ENCODE data around the gene HOXA3. TPM values are rescaled to one million over a fixed set of nuclear protein-coding genes. Genes with fewer than 3 reads are reported as not detected.

The HOXA3 gene
- total and polyA plus RNA-seq, 5 donors from 2014 or later, result 0.13 TPM; not detected in 4

GRCh38 chr7:27191833-27192545 is 39.6 kb upstream of the HOXA3 start:
- H3K27me3 ChIP-seq (ENCODE audit: control insufficient read depth, insufficient read depth, low read length), result peaks cover 73% of the 10 kb centered on the region
- peaks cover 95% of the 10 kb centered on the region for H3K27me3 Mint-ChIP-seq
- no peak overlapping the region for H3K27ac ChIP-seq (ENCODE audit: insufficient read depth, low read length, poor library complexity, severe bottlenecking)
- no peak overlapping the region for H3K4me3 ChIP-seq (ENCODE audit: low read depth, low read length)
- peak overlapping the region; percentile 70 to 80 (median 75) for H3K4me3 Mint-ChIP-seq
- H3K36me3 Mint-ChIP-seq, result no peaks in the 10 kb centered on the region
- H3K27ac Mint-ChIP-seq, result no peak overlapping the region
- peaks cover 40% of the 10 kb centered on the region for H3K4me1 ChIP-seq (ENCODE audit: control insufficient read depth, insufficient read depth, low read length, poor library complexity, severe bottlenecking)
- H3K4me1 Mint-ChIP-seq, result peaks cover 9 to 56% (median 21%) of the 10 kb centered on the region in 4 donors
- DNase-seq (no peak), ATAC-seq (ENCODE audit: low read depth in 2 of 2) (no peak)
- peaks cover 0 to 3% of the 10 kb centered on the region in 2 experiments for H3K9me3 ChIP-seq (ENCODE audit: control insufficient read depth in 2 of 2, low read length in 2 of 2)
- peaks cover 0 to 6% (median 0%) of the 10 kb centered on the region in 7 donors for H3K9me3 Mint-ChIP-seq
- H3K36me3 ChIP-seq (ENCODE audit: control insufficient read depth, insufficient read depth, low read length), result no peaks in the 10 kb centered on the region

GRCh38 chr7:27191161-27191731 is 38.9 kb upstream of the HOXA3 start:
- Mint-ChIP-seq H3K27ac (no peak overlapping the region), H3K27me3 (peaks cover 95% of the 10 kb centered on the region), H3K4me1 (peaks cover 12 to 62% (median 25%) of the 10 kb centered on the region in 4 donors), H3K36me3 (no peaks in the 10 kb centered on the region), H3K9me3 (peaks cover 0 to 9% (median 0%) of the 10 kb centered on the region in 7 donors), H3K4me3 (peak overlapping the region in 3 of 4 donors; percentile 6 to 80 (median 68))
- H3K4me3 ChIP-seq (ENCODE audit: low read depth, low read length), result no peak overlapping the region
- ATAC-seq (ENCODE audit: low read depth in 2 of 2) (no peak), DNase-seq (no peak)
- no peaks in the 10 kb centered on the region for H3K36me3 ChIP-seq (ENCODE audit: control insufficient read depth, insufficient read depth, low read length)
- H3K4me1 ChIP-seq (ENCODE audit: control insufficient read depth, insufficient read depth, low read length, poor library complexity, severe bottlenecking), result peaks cover 41% of the 10 kb centered on the region
- peaks cover 0 to 3% of the 10 kb centered on the region in 2 experiments for H3K9me3 ChIP-seq (ENCODE audit: control insufficient read depth in 2 of 2, low read length in 2 of 2)
- H3K27ac ChIP-seq (ENCODE audit: insufficient read depth, low read length, poor library complexity, severe bottlenecking), result no peak overlapping the region
- H3K27me3 ChIP-seq (ENCODE audit: control insufficient read depth, insufficient read depth, low read length), result peaks cover 73% of the 10 kb centered on the region

- peaks cover 52% of the 10 kb centered on the region for H3K4me1 ChIP-seq (ENCODE audit: control insufficient read depth, insufficient read depth, low read length, poor library complexity, severe bottlenecking)
- ATAC-seq (ENCODE audit: low read depth in 2 of 2) (no peak), DNase-seq (no peak)
- peaks cover 0 to 13% (median 0%) of the 10 kb centered on the region in 7 donors for H3K9me3 Mint-ChIP-seq
- peaks cover 70% of the 10 kb centered on the region for H3K27me3 ChIP-seq (ENCODE audit: control insufficient read depth, insufficient read depth, low read length)
- peak overlapping the region in 3 of 4 donors; percentile 11 to 69 (median 38) for H3K4me3 Mint-ChIP-seq
- H3K4me3 ChIP-seq (ENCODE audit: low read depth, low read length), result no peak overlapping the region
- H3K36me3 ChIP-seq (ENCODE audit: control insufficient read depth, insufficient read depth, low read length), result no peaks in the 10 kb centered on the region
- H3K36me3 Mint-ChIP-seq, result no peaks in the 10 kb centered on the region
- peaks cover 95% of the 10 kb centered on the region for H3K27me3 Mint-ChIP-seq
- peaks cover 15 to 73% (median 34%) of the 10 kb centered on the region in 4 donors for H3K4me1 Mint-ChIP-seq
- no peak overlapping the region for H3K27ac ChIP-seq (ENCODE audit: insufficient read depth, low read length, poor library complexity, severe bottlenecking)
- H3K27ac Mint-ChIP-seq, result peak overlapping the region; percentile 48 to 88 (median 78)
- peaks cover 3 to 7% of the 10 kb centered on the region in 2 experiments for H3K9me3 ChIP-seq (ENCODE audit: control insufficient read depth in 2 of 2, low read length in 2 of 2)
Measured at GRCh38 chr7:27189997-27190748, 37.8 kb upstream of the HOXA3 start.

GRCh38 chr7:27189295-27189996 is 37.1 kb upstream of the HOXA3 start:
- DNase-seq, result no peak
- H3K27me3 ChIP-seq (ENCODE audit: control insufficient read depth, insufficient read depth, low read length), result peaks cover 68% of the 10 kb centered on the region
- Mint-ChIP-seq H3K4me3 (peak overlapping the region in 1 of 4 donors; percentile 69), H3K4me1 (peaks cover 19 to 79% (median 41%) of the 10 kb centered on the region in 4 donors), H3K9me3 (peaks cover 0 to 17% (median 0%) of the 10 kb centered on the region in 7 donors), H3K27ac (peak overlapping the region in 2 of 3 donors; percentile 48 to 78), H3K27me3 (peaks cover 95% of the 10 kb centered on the region), H3K36me3 (no peaks in the 10 kb centered on the region)
- no peak overlapping the region for H3K4me3 ChIP-seq (ENCODE audit: low read depth, low read length)
- H3K36me3 ChIP-seq (ENCODE audit: control insufficient read depth, insufficient read depth, low read length), result no peaks in the 10 kb centered on the region
- no peak overlapping the region for H3K27ac ChIP-seq (ENCODE audit: insufficient read depth, low read length, poor library complexity, severe bottlenecking)
- H3K9me3 ChIP-seq (ENCODE audit: control insufficient read depth in 2 of 2, low read length in 2 of 2), result peaks cover 3 to 7% of the 10 kb centered on the region in 2 experiments
- ATAC-seq (ENCODE audit: low read depth in 2 of 2), result no peak
- H3K4me1 ChIP-seq (ENCODE audit: control insufficient read depth, insufficient read depth, low read length, poor library complexity, severe bottlenecking), result peaks cover 59% of the 10 kb centered on the region

GRCh38 chr7:27188386-27189294 is 36.3 kb upstream of the HOXA3 start:
- Histone ChIP-seq H3K36me3 (ENCODE audit: control insufficient read depth, insufficient read depth, low read length) (no peaks in the 10 kb centered on the region), H3K27ac (ENCODE audit: insufficient read depth, low read length, poor library complexity, severe bottlenecking) (no peak overlapping the region), H3K4me3 (ENCODE audit: low read depth, low read length) (no peak overlapping the region), H3K9me3 (ENCODE audit: control insufficient read depth in 2 of 2, low read length in 2 of 2) (peaks cover 3 to 7% of the 10 kb centered on the region in 2 experiments), H3K4me1 (ENCODE audit: control insufficient read depth, insufficient read depth, low read length, poor library complexity, severe bottlenecking) (peaks cover 67% of the 10 kb centered on the region), H3K27me3 (ENCODE audit: control insufficient read depth, insufficient read depth, low read length) (peaks cover 63% of the 10 kb centered on the region)
- peaks cover 18 to 83% (median 44%) of the 10 kb centered on the region in 4 donors for H3K4me1 Mint-ChIP-seq
- DNase-seq (peak in 1 of 3 donors; percentile 69), ATAC-seq (ENCODE audit: low read depth in 2 of 2) (peak; percentile 32 to 53)
- H3K9me3 Mint-ChIP-seq, result peaks cover 0 to 15% (median 0%) of the 10 kb centered on the region in 7 donors
- no peaks in the 10 kb centered on the region for H3K36me3 Mint-ChIP-seq
- H3K27ac Mint-ChIP-seq, result peak overlapping the region in 2 of 3 donors; percentile 38 to 75
- H3K4me3 Mint-ChIP-seq, result peak overlapping the region; percentile 76 to 93 (median 82)
- H3K27me3 Mint-ChIP-seq, result peaks cover 95% of the 10 kb centered on the region

GRCh38 chr7:27187475-27188385 is 35.3 kb upstream of the HOXA3 start:
- Histone ChIP-seq H3K4me3 (ENCODE audit: low read depth, low read length) (no peak overlapping the region), H3K27me3 (ENCODE audit: control insufficient read depth, insufficient read depth, low read length) (peaks cover 60% of the 10 kb centered on the region), H3K36me3 (ENCODE audit: control insufficient read depth, insufficient read depth, low read length) (no peaks in the 10 kb centered on the region), H3K27ac (ENCODE audit: insufficient read depth, low read length, poor library complexity, severe bottlenecking) (no peak overlapping the region), H3K9me3 (ENCODE audit: control insufficient read depth in 2 of 2, low read length in 2 of 2) (peaks cover 3 to 7% of the 10 kb centered on the region in 2 experiments), H3K4me1 (ENCODE audit: control insufficient read depth, insufficient read depth, low read length, poor library complexity, severe bottlenecking) (peaks cover 63% of the 10 kb centered on the region)
- Mint-ChIP-seq H3K9me3 (peaks cover 0 to 15% (median 0%) of the 10 kb centered on the region in 7 donors), H3K4me3 (peak overlapping the region; percentile 76 to 93 (median 88)), H3K27me3 (peaks cover 95% of the 10 kb centered on the region), H3K36me3 (no peaks in the 10 kb centered on the region), H3K4me1 (peaks cover 15 to 81% (median 44%) of the 10 kb centered on the region in 4 donors), H3K27ac (peak overlapping the region; percentile 38 to 75 (median 66))
- DNase-seq (no peak), ATAC-seq (ENCODE audit: low read depth in 2 of 2) (no peak)
